ENCODE measurements around the gene TLR10.
"Not testable (repeated sequence)": the region's sequence is repeated elsewhere in the genome, so short reads cannot be mapped to it uniquely, and the experiment has no call there.

The TLR10 gene

GRCh38 chr4:38782452-38783108 is at the start of gene TLR10:
TLR10 (minus strand) TSS chr4:38782990; CDS start chr4:38775590, 7,400 bp downstream.
- DNase-seq: peak; percentile 51

DNA sequence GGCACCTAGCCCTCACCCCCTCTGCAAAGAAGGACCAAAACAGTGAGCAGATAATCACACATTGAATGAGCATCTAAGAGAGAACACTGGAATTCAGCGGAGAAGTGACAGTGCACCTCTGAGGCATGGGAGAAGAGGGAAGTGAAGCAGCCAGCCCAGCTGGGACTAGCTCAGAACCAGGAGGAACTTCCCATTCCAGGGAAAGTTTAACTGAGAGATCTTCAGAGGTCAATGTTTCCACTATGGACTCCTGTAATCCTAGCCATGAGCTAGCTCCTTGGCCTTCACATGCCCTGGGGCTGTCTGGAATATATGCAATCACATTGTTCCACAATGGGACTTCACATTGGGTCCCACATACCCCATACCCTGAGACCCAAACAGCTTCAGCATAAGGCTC is 49.4 kb upstream of the TLR10 start:
- no peak for DNase-seq

DNA sequence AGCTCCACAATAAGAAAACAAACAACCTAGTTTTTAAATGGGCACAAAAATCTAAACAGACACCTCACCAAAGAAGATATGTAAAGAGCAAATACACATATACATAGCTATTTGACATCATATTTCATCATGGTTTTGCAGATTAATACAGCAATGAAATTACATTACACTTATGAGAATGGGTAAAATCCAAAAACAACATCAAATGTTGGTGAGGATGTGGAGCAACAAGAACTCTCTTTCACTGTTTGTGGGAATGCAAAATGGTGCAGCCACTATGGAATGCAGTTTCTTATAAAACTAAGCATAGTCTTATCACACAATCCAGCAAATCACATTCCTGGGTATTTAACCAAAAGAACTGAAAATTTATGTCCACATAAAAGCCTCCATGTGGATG is 48.9 kb upstream of the TLR10 start:
- DNase-seq: no peak

- DNase-seq: no peak
These were observed 46.4 kb upstream of the TLR10 start for GRCh38 chr4:38829237-38829636.

GRCh38 chr4:38823766-38824165 is 41.0 kb upstream of the TLR10 start:
- DNase-seq: no peak

GRCh38 chr4:38822748-38823303 is 40.0 kb upstream of the TLR10 start:
- no peak for DNase-seq

GRCh38 chr4:38821739-38822138 is 38.9 kb upstream of the TLR10 start:
- no peak for DNase-seq

GRCh38 chr4:38820329-38821061 is 37.7 kb upstream of the TLR10 start:
- DNase-seq: no peak

DNA sequence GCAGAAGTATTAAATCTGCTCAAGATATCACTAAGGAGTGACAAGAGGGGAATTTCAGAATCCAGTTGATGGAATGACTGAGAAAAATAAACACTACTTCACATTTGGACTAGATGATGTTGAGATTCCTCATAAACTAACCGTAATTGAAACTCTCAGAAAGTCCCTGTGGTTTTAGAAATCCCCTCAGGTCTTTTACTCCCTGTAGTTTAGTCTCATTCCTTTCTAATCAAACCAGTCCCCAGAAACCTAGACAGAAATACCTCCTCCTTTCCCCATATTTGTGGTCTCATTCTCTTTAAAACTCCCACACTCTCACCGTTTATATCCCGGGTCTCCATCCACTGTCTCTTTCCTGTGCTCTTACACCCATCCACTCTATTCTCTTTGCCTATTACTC is 36.8 kb upstream of the TLR10 start:
- no peak for DNase-seq

- no peak for DNase-seq
These were observed 35.7 kb upstream of the TLR10 start for GRCh38 chr4:38818441-38818976.

- no peak for DNase-seq
These were observed 33.3 kb upstream of the TLR10 start for GRCh38 chr4:38815885-38816782.

DNA sequence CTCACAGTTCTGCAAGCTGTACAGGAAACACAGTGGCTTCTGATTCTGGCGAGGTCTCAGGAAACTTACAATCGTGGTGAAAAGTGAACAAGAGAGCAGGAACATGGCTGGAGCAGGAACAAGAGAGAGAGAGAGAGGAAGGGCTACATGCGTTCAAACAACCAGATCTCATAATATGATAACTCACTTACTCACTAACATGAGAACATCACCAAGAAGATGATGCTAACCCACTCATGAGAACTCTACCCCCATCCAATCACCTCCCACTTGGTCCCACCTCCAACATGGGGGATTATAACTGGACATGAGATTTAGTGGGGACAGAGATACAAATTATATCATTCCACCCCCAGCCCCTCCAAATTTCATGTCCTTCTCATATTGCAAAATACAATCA is 31.6 kb upstream of the TLR10 start:
- no peak for DNase-seq

DNA sequence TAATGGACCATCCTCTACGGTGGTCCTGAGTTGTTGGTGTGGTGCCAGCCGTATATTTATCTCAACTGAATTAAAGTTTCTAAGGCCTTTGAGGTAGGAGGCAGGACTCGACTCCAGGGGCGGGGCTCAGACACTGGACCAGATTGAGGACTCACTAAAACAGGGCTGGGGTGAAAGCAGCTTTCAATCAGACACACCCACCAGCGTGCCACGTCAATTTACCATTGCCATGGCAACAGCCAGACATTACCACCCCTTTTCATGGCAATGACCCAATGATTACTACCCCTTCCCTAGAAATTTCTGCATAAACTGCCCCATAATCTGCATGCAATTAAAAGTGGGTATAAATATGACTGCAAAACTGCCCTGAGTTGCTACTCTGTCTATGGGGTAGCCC is 28.5 kb upstream of the TLR10 start:
- no peak for DNase-seq

GRCh38 chr4:38807462-38807861 is 24.7 kb upstream of the TLR10 start:
- DNase-seq: not testable (repeated sequence)

DNA sequence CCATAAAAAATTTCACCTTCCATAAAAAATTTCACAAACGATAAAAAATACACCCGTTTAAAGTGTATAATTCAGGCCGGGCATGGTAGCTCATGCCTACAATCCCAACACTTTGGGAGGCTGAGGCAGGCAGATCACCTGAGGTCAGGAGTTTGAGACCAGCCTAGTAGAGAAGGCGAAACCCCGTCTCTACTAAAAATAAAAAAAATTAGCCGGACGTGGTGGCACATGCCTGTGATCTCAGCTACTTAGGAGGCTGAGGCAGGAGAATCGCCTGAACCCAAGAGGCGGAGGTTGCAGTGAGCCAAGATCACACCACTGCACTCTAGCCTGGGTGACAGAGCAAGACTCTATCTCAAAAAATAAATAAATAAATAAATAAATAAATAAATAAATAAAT is 23.5 kb upstream of the TLR10 start:
- not testable (repeated sequence) for DNase-seq

GRCh38 chr4:38805530-38806145 is 22.8 kb upstream of the TLR10 start:
- no peak for DNase-seq

GRCh38 chr4:38804654-38805295 is 22.0 kb upstream of the TLR10 start, which contains the start of gene TLR1:
TLR1 (minus strand) TSS chr4:38804791; CDS start chr4:38798831, 5,960 bp downstream.
- no peak for DNase-seq

GRCh38 chr4:38803833-38804653 is 21.3 kb upstream of the TLR10 start:
- DNase-seq: no peak

DNA sequence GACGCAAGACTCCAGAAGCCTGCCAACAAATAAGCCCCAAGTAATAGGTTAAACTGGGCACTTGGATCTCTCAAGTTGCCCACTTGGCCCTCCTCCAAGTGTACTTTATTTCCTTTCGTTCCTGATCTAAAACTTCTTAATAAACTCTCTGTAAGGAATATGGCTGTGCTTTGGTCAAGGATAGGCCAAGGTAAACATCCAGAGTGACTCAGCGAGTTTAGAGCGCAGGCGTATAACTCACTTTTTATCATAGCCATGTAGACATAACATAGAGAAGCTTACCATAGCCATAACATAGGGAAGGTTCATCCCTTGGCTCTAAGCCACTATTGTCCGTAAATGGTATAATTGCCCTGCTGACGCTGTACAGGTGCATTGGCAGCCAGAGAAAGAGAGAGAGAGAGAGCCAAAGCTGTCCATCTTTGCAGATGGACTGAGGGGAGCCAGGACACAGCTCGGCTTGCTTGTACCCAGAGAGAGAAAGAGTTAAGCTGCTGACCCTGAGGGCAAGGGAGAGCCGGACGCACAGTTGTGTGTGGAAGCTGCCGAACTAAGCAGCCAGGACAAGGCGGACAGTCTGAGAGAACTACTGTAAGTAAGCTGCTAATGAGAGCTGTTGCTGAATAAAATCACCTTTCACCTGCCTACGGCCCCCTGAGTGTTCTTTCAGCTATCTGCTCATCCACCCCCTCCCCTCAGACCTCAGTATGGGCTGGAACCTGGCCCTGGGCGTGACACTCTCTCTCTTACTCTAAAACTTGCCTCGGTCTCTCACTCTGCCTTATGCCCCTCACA is 20.0 kb upstream of the TLR10 start:
- no peak for DNase-seq

GRCh38 chr4:38800961-38801450 is 18.2 kb upstream of the TLR10 start:
- DNase-seq: no peak

Data from NCI-H1436 (cell line).